Colonic mucosa (tissue), 4 donors: ENCODE data around the gene OR51A7. TPM values are rescaled to one million over a fixed set of nuclear protein-coding genes. Genes with fewer than 3 reads are reported as not detected.

Experiments
- DNase-seq: peaks from one replicate; pipeline ENCODE4 v3.0.0-alpha.2; 2020
- H3K27ac ChIP-seq: fragments of 200-600 bp; one replicate; pipeline ENCODE4 v1.8.0; 2021
- H3K27me3 ChIP-seq: fragments of 200-600 bp; one replicate; pipeline ENCODE4 v1.8.0; 2021
- H3K36me3 ChIP-seq: fragments of 200-600 bp; one replicate; pipeline ENCODE4 v1.8.0; 2021
- H3K4me1 ChIP-seq: fragments of 200-600 bp; one replicate; pipeline ENCODE4 v1.8.0; 2021; ENCODE audit warnings: mild to moderate bottlenecking
- H3K4me3 ChIP-seq: fragments of 200-600 bp; one replicate; pipeline ENCODE4 v1.8.0; 2021
- H3K9ac ChIP-seq, 2 donors: one replicate each; pipeline ENCODE4 v1.7.0; 2013; ENCODE audit warnings: control low read depth in 2 of 2, low read depth in 2 of 2, low read length in 2 of 2
- H3K9me3 ChIP-seq: fragments of 200-600 bp; one replicate; pipeline ENCODE4 v1.8.0; 2021
- CTCF ChIP-seq: fragments of 200-600 bp; IDR thresholded peaks from one replicate; pipeline ENCODE4 v1.8.0; 2022; ENCODE audit warnings: antibody characterized with exemption, mild to moderate bottlenecking
- intact Hi-C: fragments of 100-400 bp; cut with DNase I; formaldehyde crosslinking; loops from one replicate; pipeline ENCODE4 v1.14.1; 2022
- total RNA-seq, 2 donors: library from RNA; stranded (reverse); fragmentation: NEBNext Ultra II Directional in 1 of 2; extraction: Animal tissue kit (Norgen Biotek cat#: 25700) in 1 of 2; gene quantifications; one replicate each; pipeline ENCODE4 v1.2.1, GENCODE V29; 2021
- donor health status: healthy.
- donor health status: DM: no; HTN: no; CAD: no.
- donor health status: DM: no; HTN: no; CAD: no.

OR51A7 gene
- total RNA-seq, 2 donors from 2014 or later, result not detected

GRCh38 chr11:4881860-4882500 lies 21.6 kb upstream of the OR51A7 start, which contains the start of gene OR51T1:
OR51T1 (plus strand) TSS chr11:4881900; CDS start chr11:4881900, 0 bp downstream.
- no peak for DNase-seq
- Histone ChIP-seq H3K27me3 (no peaks in the 10 kb centered on the region), H3K9ac (no peak within 1 kb of the TSS), H3K36me3 (no peaks in the 10 kb centered on the region), H3K4me1 (no peaks in the 10 kb centered on the region), H3K27ac (no peak within 1 kb of the TSS), H3K9me3 (no peaks in the 10 kb centered on the region), H3K4me3 (no peak within 1 kb of the TSS)
- no peak for TF ChIP-seq CTCF
- intact Hi-C loops, result no loop called here

GRCh38 chr11:4882543-4882942 lies 21.0 kb upstream of the OR51A7 start:
- no peak overlapping the region for H3K9ac ChIP-seq
- DNase-seq, result no peak
- H3K4me1 ChIP-seq, result no peaks in the 10 kb centered on the region
- TF ChIP-seq CTCF, result no peak
- no peaks in the 10 kb centered on the region for H3K9me3 ChIP-seq
- H3K36me3 ChIP-seq, result no peaks in the 10 kb centered on the region
- no peak overlapping the region for H3K4me3 ChIP-seq
- H3K27ac ChIP-seq, result no peak overlapping the region
- intact Hi-C loops, result no loop called here
- no peaks in the 10 kb centered on the region for H3K27me3 ChIP-seq

GRCh38 chr11:4884361-4884760 lies 19.2 kb upstream of the OR51A7 start:
- intact Hi-C loops, result no loop called here
- Histone ChIP-seq H3K36me3 (no peaks in the 10 kb centered on the region), H3K4me3 (no peak overlapping the region), H3K27ac (no peak overlapping the region), H3K9me3 (no peaks in the 10 kb centered on the region), H3K9ac (no peak overlapping the region), H3K4me1 (no peaks in the 10 kb centered on the region), H3K27me3 (no peaks in the 10 kb centered on the region)
- no peak for DNase-seq
- TF ChIP-seq CTCF, result no peak

GRCh38 chr11:4886186-4886585 lies 17.4 kb upstream of the OR51A7 start:
- no peak for DNase-seq
- no peak overlapping the region for H3K27ac ChIP-seq
- no peak for TF ChIP-seq CTCF
- no peak overlapping the region for H3K4me3 ChIP-seq
- intact Hi-C loops, result no loop called here
- no peaks in the 10 kb centered on the region for H3K4me1 ChIP-seq
- no peaks in the 10 kb centered on the region for H3K9me3 ChIP-seq
- H3K27me3 ChIP-seq, result no peaks in the 10 kb centered on the region
- H3K36me3 ChIP-seq, result no peaks in the 10 kb centered on the region
- no peak overlapping the region for H3K9ac ChIP-seq

- Histone ChIP-seq H3K9me3 (no peaks in the 10 kb centered on the region), H3K27ac (no peak overlapping the region), H3K9ac (no peak overlapping the region), H3K4me1 (no peaks in the 10 kb centered on the region), H3K27me3 (no peaks in the 10 kb centered on the region), H3K4me3 (no peak overlapping the region), H3K36me3 (no peaks in the 10 kb centered on the region)
- intact Hi-C loops, result no loop called here
- TF ChIP-seq CTCF, result no peak
- no peak for DNase-seq
Observed at GRCh38 chr11:4887591-4887990, 16.0 kb upstream of the OR51A7 start.
